Lung (tissue), 12 donors: ENCODE data around the gene ESR1. TPM values are rescaled to one million over a fixed set of nuclear protein-coding genes. Genes with fewer than 3 reads are reported as not detected.

ENCODE experiments used
- ATAC-seq: fragments of 200-7000 bp; cut with Tn5 transposase; one replicate; pipeline ENCODE4 v1.9.1; 2020; ENCODE audit warnings: moderate number of reproducible peaks; ENCODE audit not compliant: insufficient read depth, low FRiP score
- DNase-seq, 3 donors: peaks; one replicate each; pipeline ENCODE4 v3.0.0-alpha.2; 2013 to 2017
- H3K27ac ChIP-seq, 2 donors: one replicate each; pipeline ENCODE4 v1.5.1; 2013; ENCODE audit warnings: mild to moderate bottlenecking in 2 of 2, moderate library complexity in 2 of 2, control low read depth in 1 of 2, inconsistent platforms in 1 of 2, low read depth in 1 of 2, low read length in 1 of 2
- H3K27me3 ChIP-seq, 3 donors: one replicate each; pipeline ENCODE4 v1.5.1; 2013; ENCODE audit warnings: low read length in 2 of 3; ENCODE audit not compliant: control insufficient read depth in 3 of 3, insufficient read depth in 3 of 3
- H3K36me3 ChIP-seq, 4 donors: one replicate each; pipeline ENCODE4 v1.5.1; 2013; ENCODE audit warnings: low read length in 4 of 4, mild to moderate bottlenecking in 1 of 4, moderate library complexity in 1 of 4; ENCODE audit not compliant: control insufficient read depth in 4 of 4, insufficient read depth in 4 of 4
- H3K4me1 ChIP-seq, 5 donors: one replicate each; pipeline ENCODE4 v1.5.1; 2013; ENCODE audit warnings: low read length in 5 of 5, mild to moderate bottlenecking in 2 of 5, moderate library complexity in 1 of 5; ENCODE audit not compliant: control insufficient read depth in 5 of 5, insufficient read depth in 5 of 5
- H3K4me3 ChIP-seq: one replicate; pipeline ENCODE4 v1.5.1; 2013; ENCODE audit warnings: mild to moderate bottlenecking, control low read depth, moderate library complexity
- H3K9ac ChIP-seq, 2 donors: one replicate each; pipeline ENCODE4 v1.5.1; 2013; ENCODE audit warnings: low read length in 2 of 2, control low read depth in 1 of 2; ENCODE audit not compliant: insufficient read depth in 1 of 2
- H3K9me3 ChIP-seq, 4 donors: one replicate each; pipeline ENCODE4 v1.5.1; 2013; ENCODE audit warnings: low read length in 3 of 4, mild to moderate bottlenecking in 1 of 4, moderate library complexity in 1 of 4; ENCODE audit not compliant: control insufficient read depth in 4 of 4, insufficient read depth in 3 of 4
- CTCF ChIP-seq: IDR thresholded peaks from 2 replicates; pipeline ENCODE4 v1.5.1; 2012; ENCODE audit warnings: mild to moderate bottlenecking; ENCODE audit errors: control extremely low read depth, extremely low read depth
- WGBS, 2 donors: extraction: QIAGEN DNeasy Blood & Tissue Kit; methylation state at CpG; one replicate each; pipeline ENCODE4 v1.1.7; 2013; 5-methylcytosine and 5-hydroxymethylcytosine counted together
- polyA plus RNA-seq, 2 donors: library from polyadenylated mRNA; stranded (reverse); fragments of 200-250 nt; gene quantifications; one replicate each; pipeline ENCODE4 v1.2.1, GENCODE V29; 2013
- total RNA-seq, 2 donors: library from RNA; depleted of rRNA in 1 of 2; stranded (reverse); fragments of >200 nt in 1 of 2; gene quantifications; one replicate each; pipeline ENCODE4 v1.2.1, GENCODE V29; 2014 to 2021
- donor health status: control.
- donor health status: control.
- donor health status: Bipolar disorder and iron deficiency.
- donor health status: healthy.
- donor health status: DM: yes; HTN: yes; CAD: no.

ESR1 gene
- total and polyA plus RNA-seq, 4 donors = 0.14 to 3.7 (median 0.78) TPM

DNA sequence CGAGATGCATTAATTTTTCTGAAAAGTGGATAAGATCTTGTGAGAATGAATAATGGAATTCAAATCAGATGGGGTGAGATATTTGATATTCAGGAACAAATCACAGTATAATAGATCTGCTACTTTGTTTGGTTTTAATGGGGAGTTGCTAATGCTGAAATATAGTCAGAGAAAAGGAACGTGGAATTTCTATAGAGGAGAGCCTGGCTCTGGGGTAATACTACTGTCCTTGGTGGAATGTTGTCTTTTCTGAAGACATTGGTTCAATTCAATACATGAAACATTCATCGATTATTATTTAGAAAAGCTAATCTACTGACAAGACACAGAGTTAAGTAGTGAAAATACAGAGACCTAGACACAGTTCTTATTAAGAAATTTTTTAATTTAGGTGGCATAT is 108.6 kb downstream of the ESR1 start:
- TF ChIP-seq CTCF = no peak
- Histone ChIP-seq H3K4me3 (no peak overlapping the region), H3K9ac (no peak overlapping the region), H3K27me3 (no peaks in the 10 kb centered on the region), H3K36me3 (no peaks in the 10 kb centered on the region), H3K4me1 (no peaks in the 10 kb centered on the region), H3K27ac (no peak overlapping the region), H3K9me3 (peaks cover 0 to 2% (median 0%) of the 10 kb centered on the region in 4 donors)
- ATAC-seq = no peak
- 88 to 94% methylated on average over 3 of the region's 3 CpGs for WGBS, 2 donors
- no peak for DNase-seq

DNA sequence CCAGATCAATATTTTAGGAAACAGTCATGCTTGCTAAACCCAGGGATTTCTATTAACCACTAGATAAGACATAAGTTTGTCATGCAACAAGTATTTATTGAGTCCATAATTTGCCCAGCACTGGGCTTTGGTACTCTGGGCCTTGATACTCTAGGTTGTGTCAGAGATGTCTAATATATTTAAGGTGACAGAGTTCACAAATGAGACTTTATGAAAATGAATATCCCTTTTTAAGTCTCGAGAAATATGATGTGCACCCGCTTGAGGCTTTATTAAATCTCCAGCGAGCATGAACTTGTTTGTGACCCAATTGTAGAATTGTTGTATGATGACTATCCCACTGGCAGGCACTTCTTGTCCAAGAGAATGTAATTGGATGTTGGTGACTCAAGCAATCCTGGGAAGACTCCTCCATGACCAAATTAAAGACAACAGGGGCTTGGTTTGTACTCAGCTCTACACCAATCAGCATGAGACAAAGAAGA is 109.2 kb downstream of the ESR1 start:
- no peaks in the 10 kb centered on the region for H3K27me3 ChIP-seq
- no peak for DNase-seq
- peaks cover 0 to 2% (median under 1%) of the 10 kb centered on the region in 4 donors for H3K9me3 ChIP-seq
- H3K4me3 ChIP-seq = no peak overlapping the region
- H3K36me3 ChIP-seq = no peaks in the 10 kb centered on the region
- no peaks in the 10 kb centered on the region for H3K4me1 ChIP-seq
- ATAC-seq = peak; percentile 34
- no peak for TF ChIP-seq CTCF
- 84 to 99% methylated on average over 3 of the region's 3 CpGs for WGBS, 2 donors
- H3K27ac ChIP-seq = no peak overlapping the region
- H3K9ac ChIP-seq = no peak overlapping the region

GRCh38 chr6:151917531-151918329 is 110.2 kb downstream of the ESR1 start:
- 63 to 71% methylated on average over 6 of the region's 6 CpGs for WGBS, 2 donors

More at GRCh38 chr6:151917531-151918329, 110.2 kb downstream of the ESR1 start:
- no peak for ATAC-seq
- peaks cover 0 to 4% (median 1%) of the 10 kb centered on the region in 4 donors for H3K9me3 ChIP-seq
- no peaks in the 10 kb centered on the region for H3K36me3 ChIP-seq
- peak overlapping the region in 1 of 2 donors; percentile 22 for H3K27ac ChIP-seq
- no peak for TF ChIP-seq CTCF
- H3K9ac ChIP-seq = no peak overlapping the region
- DNase-seq = no peak
- no peak overlapping the region for H3K4me3 ChIP-seq
- H3K27me3 ChIP-seq = no peaks in the 10 kb centered on the region
- no peaks in the 10 kb centered on the region for H3K4me1 ChIP-seq
